HG02970 (cell line): ENCODE data around the gene TTC36.
"Not testable (repeated sequence)": the region's sequence is repeated elsewhere in the genome, so short reads cannot be mapped to it uniquely, and the experiment has no call there.

ENCODE experiments used
- ATAC-seq: cut with Tn5 transposase; IDR thresholded peaks from one replicate; pipeline ENCODE4 v1.9.1; 2021; ENCODE audit warnings: mild to moderate bottlenecking, moderate library complexity, moderate number of reproducible peaks; ENCODE audit not compliant: unreplicated experiment, low FRiP score

The TTC36 gene, protein sequence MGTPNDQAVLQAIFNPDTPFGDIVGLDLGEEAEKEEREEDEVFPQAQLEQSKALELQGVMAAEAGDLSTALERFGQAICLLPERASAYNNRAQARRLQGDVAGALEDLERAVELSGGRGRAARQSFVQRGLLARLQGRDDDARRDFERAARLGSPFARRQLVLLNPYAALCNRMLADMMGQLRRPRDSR

DNA sequence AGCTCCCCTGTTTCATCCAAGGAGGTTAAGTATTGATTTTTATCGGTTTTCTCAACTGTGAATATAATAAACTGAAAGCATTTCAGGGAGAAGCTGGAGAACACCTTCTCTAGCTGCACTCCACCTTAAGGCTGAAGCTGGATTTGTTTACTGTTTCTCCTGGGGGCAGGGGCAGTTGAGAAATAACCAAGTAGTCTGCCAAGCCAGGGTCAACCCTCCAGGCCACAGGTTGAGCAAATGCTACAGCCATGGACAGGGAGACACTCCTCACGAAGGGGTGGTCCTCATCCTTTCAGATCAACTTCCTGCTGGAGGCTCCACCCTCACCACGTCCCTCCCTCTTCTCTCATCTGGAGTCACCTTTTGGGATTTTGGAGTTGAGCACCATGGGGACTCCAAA is at the start of gene TTC36:
Gene TTC36, plus strand, starts transcription at position 366 of the 400 bp plus-strand sequence. Its CDS starts 21 bp downstream, at position 387.
- ATAC-seq, result no peak

DNA sequence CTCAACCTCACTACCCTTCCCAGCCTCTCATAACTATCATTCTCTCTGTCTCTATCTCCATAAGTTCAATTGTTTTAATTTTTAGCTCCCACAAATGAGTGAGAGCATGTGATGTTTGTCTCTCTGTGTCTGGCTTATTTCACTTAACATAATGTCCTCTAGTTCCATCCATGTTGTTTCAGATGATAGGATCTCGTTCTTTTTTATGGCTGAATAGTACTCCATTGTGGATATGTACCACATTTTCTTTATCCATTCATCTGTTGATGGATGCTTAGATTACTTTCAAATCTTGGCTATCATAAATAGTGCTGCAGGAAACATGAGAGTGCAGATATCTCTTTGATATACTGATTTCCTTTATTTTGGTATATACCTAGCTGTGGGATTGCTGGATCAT is 46.0 kb upstream of the TTC36 start:
- ATAC-seq, result not testable (repeated sequence)

DNA sequence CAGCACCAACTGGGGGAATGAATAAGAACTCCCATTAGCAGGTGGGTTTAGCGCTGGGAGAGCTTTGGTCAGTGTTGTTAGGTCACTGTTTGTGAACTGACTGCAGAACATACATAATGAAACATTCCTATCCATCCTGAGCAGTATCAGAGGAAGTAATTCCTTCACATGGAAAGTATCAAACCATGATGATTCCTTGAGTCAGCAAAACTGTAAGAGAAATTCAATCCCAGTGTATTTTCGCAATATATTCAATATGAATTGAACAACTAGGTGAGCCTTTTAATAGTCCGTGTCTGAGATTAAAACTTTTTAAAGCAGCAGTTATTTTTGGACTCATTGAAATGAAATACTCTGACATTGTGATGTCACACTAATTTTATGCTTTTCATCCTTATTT is 42.9 kb upstream of the TTC36 start:
- no peak for ATAC-seq

DNA sequence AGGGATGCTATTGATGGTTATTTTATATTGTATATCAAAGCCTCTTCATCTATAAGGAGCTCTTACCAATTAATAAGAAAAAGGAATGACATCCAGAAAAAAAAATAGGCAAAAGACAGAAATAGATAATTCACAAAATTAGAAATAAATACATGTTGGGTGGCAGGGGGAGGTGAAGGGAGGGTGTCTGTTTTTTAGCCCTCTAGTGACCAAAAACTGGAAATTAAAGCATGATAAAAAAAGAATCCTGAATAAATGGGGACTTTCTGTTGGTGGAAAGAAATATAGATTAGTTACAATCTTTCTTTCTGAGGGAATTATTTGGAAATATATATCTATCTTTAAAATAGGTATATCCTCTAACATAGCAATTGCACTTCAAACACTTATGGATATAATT is 42.0 kb upstream of the TTC36 start:
- ATAC-seq, result no peak

DNA sequence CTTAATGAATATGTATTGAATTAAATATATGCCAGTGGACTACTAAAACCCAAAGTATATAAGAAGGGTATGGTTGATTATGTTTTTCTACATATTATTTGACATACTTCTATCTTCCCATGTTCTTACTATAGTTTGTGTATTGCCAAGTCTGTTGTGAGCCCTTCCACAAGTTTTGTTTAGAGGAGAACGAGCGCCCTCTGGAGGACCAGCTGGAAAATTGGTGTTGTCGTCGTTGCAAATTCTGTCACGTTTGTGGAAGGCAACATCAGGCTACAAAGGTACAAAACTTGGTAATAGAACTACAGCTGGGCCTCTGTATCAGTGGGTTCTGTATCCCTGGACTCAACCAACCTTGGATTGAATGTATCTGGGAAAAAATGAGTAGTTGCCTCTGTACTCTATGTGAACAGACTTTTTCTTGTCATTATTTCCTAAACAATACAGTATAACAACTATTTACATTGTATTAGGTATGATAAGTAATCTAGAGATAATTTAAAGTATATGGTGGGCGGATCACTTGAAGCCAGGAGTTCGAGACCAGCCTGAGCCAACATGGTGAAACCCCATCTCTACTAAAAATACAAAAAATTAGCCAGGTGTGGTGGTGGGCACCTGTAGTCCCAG is 38.7 kb upstream of the TTC36 start:
- ATAC-seq, result no peak

DNA sequence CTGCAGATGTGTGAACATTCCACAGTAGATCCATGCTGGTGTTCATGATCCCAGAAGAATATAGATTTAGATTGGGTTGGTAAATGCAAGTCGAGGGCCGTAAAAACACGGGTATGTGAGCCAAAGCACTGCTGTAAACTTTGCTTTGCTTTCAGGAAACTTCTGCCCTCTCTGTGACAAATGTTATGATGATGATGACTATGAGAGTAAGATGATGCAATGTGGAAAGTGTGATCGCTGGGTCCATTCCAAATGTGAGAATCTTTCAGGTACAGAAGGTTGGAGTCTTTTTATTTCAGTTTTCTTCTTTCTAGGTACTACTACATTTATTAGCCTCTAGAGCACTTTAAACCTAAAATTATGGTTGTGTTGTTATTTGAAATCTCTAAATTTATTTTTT is 36.2 kb upstream of the TTC36 start:
- ATAC-seq, result no peak

DNA sequence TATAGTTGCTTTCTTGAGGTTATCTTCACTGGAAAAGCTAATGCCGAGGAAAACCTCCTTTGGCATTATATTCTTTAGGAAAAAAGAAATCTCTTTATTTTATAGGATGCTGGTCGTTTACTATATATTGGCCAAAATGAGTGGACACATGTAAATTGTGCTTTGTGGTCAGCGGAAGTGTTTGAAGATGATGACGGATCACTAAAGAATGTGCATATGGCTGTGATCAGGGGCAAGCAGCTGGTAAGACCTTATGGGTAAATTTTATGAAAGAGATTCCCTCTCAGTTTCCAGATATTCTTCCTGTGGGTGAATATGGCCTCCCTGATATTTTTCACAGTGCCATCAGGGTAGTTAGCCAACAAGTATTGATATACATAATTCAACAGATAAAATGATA is 29.4 kb upstream of the TTC36 start:
- ATAC-seq, result no peak

DNA sequence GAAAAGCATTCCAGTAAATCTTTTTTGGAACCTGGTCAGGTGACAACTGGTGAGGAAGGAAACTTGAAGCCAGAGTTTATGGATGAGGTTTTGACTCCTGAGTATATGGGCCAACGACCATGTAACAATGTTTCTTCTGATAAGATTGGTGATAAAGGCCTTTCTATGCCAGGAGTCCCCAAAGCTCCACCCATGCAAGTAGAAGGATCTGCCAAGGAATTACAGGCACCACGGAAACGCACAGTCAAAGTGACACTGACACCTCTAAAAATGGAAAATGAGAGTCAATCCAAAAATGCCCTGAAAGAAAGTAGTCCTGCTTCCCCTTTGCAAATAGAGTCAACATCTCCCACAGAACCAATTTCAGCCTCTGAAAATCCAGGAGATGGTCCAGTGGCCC is 24.1 kb upstream of the TTC36 start:
- no peak for ATAC-seq

DNA sequence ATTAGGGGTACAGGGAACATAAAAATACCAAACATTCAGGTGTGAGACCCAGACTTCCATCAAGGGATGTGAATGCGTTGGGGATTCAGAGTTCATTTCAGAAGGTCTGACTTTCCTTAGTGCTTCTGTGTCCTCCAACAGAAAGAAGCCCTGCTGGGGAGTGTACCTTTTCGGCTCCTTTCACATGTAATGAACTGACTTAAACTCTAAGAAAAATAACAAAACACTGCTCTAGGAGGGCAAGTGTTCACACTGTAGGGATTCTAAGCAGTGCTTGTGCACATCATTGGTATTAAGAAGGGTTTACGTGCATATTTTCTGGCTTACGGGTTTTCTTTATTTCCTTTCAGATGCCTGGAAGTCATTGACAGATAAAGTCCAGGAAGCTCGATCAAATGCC is 15.7 kb upstream of the TTC36 start:
- ATAC-seq, result no peak

DNA sequence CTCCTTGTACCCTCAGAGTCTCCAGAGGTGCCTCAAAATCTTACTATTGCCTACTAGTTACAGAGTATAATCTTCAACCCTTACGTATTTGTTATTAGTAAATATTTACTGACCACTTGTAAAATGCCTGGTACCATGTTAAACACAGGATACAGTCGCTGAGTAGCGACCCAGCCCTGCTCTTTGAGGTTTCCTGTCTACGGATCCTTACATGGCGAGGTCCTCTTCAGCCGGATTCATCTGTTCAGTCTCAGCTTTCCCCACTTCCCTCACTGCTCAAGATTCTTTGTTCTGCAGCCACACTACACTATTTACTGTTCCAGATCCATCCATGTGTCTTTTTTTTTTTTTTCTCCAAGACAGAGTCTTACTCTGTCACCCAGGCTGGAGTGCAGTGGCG is 13.2 kb upstream of the TTC36 start:
- no peak for ATAC-seq

DNA sequence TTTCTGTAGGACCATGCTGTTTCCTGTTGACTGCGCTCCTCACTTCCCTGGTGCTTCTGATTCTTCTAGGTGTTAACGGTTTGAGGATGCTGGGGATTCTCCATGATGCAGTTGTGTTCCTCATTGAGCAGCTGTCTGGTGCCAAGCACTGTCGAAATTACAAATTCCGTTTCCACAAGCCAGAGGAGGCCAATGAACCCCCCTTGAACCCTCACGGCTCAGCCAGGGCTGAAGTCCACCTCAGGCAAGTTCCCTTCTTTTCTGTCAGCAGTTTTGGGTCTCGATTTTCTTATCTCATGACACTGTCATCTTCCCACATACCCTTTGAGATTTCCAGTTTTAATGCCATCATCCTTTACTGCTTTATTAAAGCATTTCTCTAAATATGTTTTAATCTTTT is 7.7 kb upstream of the TTC36 start:
- no peak for ATAC-seq

DNA sequence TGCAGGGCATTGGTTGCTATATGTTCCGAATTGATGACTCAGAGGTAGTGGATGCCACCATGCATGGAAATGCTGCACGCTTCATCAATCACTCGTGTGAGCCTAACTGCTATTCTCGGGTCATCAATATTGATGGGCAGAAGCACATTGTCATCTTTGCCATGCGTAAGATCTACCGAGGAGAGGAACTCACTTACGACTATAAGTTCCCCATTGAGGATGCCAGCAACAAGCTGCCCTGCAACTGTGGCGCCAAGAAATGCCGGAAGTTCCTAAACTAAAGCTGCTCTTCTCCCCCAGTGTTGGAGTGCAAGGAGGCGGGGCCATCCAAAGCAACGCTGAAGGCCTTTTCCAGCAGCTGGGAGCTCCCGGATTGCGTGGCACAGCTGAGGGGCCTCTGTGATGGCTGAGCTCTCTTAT is 5.4 kb upstream of the TTC36 start:
- no peak for ATAC-seq

DNA sequence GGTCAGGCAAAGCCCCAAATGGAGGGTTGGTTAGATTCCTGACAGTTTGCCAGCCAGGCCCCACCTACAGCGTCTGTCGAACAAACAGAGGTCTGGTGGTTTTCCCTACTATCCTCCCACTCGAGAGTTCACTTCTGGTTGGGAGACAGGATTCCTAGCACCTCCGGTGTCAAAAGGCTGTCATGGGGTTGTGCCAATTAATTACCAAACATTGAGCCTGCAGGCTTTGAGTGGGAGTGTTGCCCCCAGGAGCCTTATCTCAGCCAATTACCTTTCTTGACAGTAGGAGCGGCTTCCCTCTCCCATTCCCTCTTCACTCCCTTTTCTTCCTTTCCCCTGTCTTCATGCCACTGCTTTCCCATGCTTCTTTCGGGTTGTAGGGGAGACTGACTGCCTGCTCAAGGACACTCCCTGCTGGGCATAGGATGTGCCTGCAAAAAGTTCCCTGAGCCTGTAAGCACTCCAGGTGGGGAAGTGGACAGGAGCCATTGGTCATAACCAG is 4.7 kb upstream of the TTC36 start:
- ATAC-seq, result no peak

DNA sequence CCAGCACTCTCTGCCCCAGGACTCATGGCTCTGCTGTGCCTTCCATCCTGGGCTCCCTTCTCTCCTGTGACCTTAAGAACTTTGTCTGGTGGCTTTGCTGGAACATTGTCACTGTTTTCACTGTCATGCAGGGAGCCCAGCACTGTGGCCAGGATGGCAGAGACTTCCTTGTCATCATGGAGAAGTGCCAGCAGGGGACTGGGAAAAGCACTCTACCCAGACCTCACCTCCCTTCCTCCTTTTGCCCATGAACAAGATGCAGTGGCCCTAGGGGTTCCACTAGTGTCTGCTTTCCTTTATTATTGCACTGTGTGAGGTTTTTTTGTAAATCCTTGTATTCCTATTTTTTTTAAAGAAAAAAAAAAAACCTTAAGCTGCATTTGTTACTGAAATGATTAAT is 2.9 kb upstream of the TTC36 start:
- no peak for ATAC-seq

DNA sequence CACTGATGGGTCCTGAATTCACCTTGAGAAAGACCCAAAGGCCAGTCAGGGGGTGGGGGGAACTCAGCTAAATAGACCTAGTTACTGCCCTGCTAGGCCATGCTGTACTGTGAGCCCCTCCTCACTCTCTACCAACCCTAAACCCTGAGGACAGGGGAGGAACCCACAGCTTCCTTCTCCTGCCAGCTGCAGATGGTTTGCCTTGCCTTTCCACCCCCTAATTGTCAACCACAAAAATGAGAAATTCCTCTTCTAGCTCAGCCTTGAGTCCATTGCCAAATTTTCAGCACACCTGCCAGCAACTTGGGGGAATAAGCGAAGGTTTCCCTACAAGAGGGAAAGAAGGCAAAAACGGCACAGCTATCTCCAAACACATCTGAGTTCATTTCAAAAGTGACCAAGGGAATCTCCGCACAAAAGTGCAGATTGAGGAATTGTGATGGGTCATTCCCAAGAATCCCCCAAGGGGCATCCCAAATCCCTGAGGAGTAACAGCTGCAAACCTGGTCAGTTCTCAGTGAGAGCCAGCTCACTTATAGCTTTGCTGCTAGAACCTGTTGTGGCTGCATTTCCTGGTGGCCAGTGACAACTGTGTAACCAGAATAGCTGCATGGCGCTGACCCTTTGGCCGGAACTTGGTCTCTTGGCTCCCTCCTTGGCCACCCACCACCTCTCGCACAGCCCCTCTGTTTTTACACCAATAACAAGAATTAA is 2.4 kb upstream of the TTC36 start:
- ATAC-seq, result no peak

DNA sequence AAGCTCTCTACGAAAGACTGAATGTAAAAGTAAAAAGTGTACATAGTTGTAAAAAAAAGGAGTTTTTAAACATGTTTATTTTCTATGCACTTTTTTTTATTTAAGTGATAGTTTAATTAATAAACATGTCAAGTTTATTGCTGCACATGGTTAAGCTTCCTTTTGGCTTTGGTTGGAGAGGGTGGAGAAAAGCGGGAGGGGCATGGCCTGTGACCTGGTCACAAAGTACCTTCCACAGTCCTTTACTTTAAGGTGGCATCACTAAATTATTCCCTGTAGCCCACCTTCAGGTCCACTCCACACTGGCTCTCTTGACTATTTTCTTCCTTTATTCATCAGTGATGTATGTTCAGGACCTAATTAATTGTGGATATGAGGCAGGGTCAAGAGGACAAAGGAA is 586 bp upstream of the TTC36 start:
- no peak for ATAC-seq

DNA sequence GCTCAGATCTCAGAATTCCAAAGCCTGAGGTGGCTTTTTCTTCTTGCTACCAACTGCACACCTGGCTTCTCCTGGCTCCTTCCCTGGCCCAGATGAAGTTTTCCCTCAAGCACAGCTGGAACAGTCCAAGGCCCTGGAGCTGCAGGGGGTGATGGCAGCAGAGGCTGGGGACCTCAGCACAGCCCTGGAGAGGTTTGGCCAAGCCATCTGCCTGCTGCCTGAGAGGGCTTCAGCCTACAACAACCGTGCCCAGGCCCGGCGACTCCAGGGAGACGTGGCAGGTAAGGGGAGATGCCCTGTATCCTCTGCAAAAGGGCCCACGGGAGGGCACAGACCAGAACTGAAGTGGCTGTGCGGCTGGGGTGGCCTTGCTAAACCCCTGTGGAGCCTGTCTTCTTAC is 1.2 kb downstream of the TTC36 start:
- ATAC-seq, result no peak

DNA sequence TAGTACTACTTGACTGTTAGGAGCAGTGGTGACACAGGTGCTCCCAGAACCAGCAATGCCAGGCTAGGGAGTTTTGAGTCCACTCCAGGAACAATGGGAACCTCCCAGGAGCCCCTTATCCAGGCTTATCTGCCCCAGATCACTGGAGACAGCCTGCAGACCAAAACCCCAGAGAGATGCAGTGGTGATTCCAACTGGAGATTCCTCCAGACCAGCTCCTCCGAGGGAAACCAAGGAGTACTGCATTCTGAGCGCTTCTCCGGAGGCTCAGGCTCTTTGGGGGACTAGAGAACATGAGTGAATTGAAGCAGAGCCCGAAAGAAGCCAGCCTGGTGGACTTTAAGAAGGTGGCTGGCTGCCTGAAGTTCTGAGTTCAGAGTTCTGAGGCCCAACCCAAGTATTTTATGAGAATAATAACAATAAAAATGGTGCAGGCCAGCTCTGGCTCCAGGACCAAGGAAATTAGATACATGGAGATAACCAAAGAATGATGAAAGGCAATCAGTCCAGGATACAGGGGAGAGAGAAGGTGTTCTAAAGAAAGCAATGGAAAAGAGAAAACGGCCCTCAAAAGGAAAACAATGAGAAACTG is 2.4 kb downstream of the TTC36 start:
- no peak for ATAC-seq

DNA sequence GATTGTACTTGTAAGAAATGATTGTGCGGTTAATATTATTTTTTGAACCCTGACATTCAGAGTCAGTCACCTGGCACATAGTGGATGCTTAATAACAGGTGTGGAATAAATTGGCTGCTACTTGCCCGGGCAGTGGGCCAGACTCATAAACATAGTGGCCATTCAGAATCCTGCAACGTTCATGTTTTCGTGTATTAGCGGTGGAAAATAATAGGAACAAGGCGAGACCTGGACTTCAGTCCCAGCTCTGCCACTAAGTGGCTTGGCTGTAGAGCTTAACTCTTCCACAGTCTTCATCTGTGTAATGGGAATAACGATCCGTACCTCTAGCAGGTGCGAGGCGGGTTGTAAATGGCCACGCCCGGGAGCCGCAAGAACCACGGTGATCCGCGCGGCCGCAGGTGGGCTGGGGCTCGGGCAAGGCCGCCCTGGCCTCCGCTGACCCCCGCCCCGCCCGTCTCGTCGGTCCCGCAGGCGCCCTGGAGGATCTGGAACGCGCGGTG is 3.0 kb downstream of the TTC36 start:
- ATAC-seq, result no peak

DNA sequence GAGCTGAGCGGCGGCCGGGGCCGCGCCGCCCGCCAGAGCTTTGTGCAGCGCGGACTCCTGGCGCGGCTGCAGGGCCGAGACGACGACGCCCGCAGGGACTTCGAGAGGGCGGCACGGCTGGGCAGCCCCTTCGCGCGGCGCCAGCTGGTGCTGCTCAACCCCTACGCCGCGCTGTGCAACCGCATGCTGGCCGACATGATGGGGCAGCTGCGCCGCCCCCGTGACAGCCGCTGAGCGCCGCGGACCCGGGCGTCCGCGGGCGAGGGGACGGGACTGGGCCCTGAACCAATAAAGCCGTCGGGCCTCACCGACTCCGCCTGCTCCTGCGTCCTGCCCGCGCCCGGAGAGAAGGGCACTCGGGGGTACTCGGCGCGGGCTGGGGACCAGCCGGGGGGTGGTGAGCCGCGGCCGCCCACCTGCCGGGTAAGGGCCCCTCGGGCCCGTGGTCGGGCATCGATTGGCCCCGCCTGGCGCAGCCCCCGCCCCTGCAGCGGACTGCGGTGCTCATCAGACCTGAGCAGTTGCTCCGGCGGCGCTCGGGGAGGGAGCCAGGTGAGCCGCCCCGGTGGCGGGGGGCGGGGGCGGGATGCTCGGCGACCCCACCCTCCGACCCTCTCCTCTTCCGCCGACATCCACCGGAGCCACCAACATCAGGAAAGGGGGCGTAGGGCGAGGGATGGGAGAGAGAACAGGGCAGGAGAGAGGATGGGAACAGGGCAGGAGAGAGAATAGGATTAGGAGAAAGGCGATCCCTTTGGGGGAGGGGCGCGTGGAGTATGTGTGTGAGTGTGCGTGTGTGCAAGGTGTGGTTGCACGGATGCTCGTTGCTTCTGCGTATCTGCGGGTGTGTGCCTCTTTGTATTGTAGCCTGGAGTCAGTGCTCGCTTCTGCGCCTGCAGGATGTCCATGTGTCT is 3.7 kb downstream of the TTC36 start, which contains the start of gene TMEM25:
Gene TMEM25, plus strand, starts transcription at position 510 of the 914 bp plus-strand sequence. CDS start 610 bp downstream, outside the sequence.
- peak; percentile 48 for ATAC-seq
